Activated T-helper 1 cell treated with Interleukin-2 at 50 U/mL for 16 hours (primary cell): Measurements from ENCODE around the gene NFS1.
"Not testable (repeated sequence)": the region's sequence is repeated elsewhere in the genome, so short reads cannot be mapped to it uniquely, and the experiment has no call there.

ENCODE experiments used
- DNase-seq: peaks from one replicate; pipeline ENCODE4 v3.0.0-alpha.2; 2020; ENCODE audit warnings: low read depth

Gene NFS1

GRCh38 chr20:35729283-35729807, 30.2 kb upstream of the NFS1 start:
- no peak for DNase-seq

GRCh38 chr20:35726842-35727711, 27.9 kb upstream of the NFS1 start:
- no peak for DNase-seq

- DNase-seq: no peak
These were observed 25.4 kb upstream of the NFS1 start for GRCh38 chr20:35724321-35725230.

GRCh38 chr20:35723652-35724320, 24.6 kb upstream of the NFS1 start:
- DNase-seq: not testable (repeated sequence)

- not testable (repeated sequence) for DNase-seq
These were observed 24.1 kb upstream of the NFS1 start for GRCh38 chr20:35723275-35723639.

GRCh38 chr20:35721621-35722020, 22.5 kb upstream of the NFS1 start:
- DNase-seq: no peak

GRCh38 chr20:35721219-35721618, 22.1 kb upstream of the NFS1 start:
- DNase-seq: no peak

GRCh38 chr20:35720165-35721123, 21.3 kb upstream of the NFS1 start:
- no peak for DNase-seq

- DNase-seq: no peak
These were observed 20.6 kb upstream of the NFS1 start for GRCh38 chr20:35719717-35720116.

GRCh38 chr20:35718972-35719635, 20.0 kb upstream of the NFS1 start:
- DNase-seq: no peak

GRCh38 chr20:35718321-35718720, 19.2 kb upstream of the NFS1 start:
- DNase-seq: not testable (repeated sequence)

- DNase-seq: no peak
These were observed 17.2 kb upstream of the NFS1 start for GRCh38 chr20:35716330-35716729.

- no peak for DNase-seq
These were observed 16.5 kb upstream of the NFS1 start for GRCh38 chr20:35715652-35716051.

- no peak for DNase-seq
These were observed 15.0 kb upstream of the NFS1 start for GRCh38 chr20:35714127-35714526.

GRCh38 chr20:35713120-35713519, 14.0 kb upstream of the NFS1 start:
- DNase-seq: not testable (repeated sequence)

- DNase-seq: no peak
These were observed 12.5 kb upstream of the NFS1 start for GRCh38 chr20:35711588-35712209.

GRCh38 chr20:35710884-35711587, 11.9 kb upstream of the NFS1 start:
- no peak for DNase-seq

- DNase-seq: no peak
These were observed 10.9 kb upstream of the NFS1 start for GRCh38 chr20:35710039-35710438.

GRCh38 chr20:35709259-35709658, 10.1 kb upstream of the NFS1 start:
- DNase-seq: no peak
